AG09319 (cell line): ENCODE results near the gene AFAP1.

Experiments used
- DNase-seq: peaks from one replicate; pipeline ENCODE4 v3.0.0-alpha.2; 2010; ENCODE audit warnings: low read depth; ENCODE audit errors: extremely low read depth
- CTCF ChIP-seq: IDR thresholded peaks from 2 replicates; pipeline ENCODE4 v1.5.1; 2011; ENCODE audit warnings: low read depth, mild to moderate bottlenecking, inconsistent platforms, low read length, moderate library complexity

The AFAP1 gene

GRCh38 chr4:7732263-7732662 is 207.4 kb downstream of the AFAP1 start:
- no peak for TF ChIP-seq CTCF
- DNase-seq: no peak

DNA sequence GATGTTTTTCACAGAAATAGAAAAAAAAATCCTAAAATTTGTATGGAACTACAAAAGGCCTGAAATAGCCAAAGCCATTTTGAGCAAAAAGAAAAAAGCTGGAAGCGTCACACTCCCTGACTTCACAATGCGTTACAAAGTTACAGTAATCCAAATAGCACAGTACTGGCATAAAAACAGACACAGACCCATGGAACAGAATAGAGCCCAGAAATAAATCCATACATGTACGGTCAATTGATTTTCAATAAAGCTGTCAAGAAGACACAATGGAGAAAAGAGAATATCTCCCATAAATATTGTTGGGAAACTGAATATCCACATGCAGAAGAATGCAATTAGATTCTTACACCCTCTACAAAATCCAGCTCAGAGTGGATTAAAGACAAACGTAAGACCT is 208.2 kb downstream of the AFAP1 start:
- DNase-seq: no peak
- no peak for TF ChIP-seq CTCF

GRCh38 chr4:7727749-7728148 is 211.9 kb downstream of the AFAP1 start:
- no peak for DNase-seq
- TF ChIP-seq CTCF: no peak

- no peak for DNase-seq
- no peak for TF ChIP-seq CTCF
Measured at GRCh38 chr4:7726665-7727413, 212.8 kb downstream of the AFAP1 start.

DNA sequence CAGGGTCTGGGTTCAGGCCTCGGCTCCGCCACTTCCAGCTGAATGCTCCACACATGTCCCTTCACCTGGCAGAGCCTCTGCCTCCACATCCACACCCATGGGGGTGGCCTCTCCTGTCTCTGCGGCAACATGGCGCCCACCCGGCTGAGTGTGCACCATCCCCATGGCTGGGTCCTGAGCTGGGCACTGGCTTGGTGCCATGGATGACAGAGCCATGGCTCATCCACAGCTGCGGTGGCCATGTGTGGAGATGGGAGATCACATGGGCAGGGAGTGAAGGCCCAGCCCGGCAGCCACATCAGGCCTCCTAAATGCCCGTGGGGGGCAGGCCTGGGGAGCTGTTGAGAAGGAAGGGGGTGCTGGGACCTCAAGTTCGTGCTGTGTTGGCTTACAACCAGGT is 213.7 kb downstream of the AFAP1 start:
- no peak for DNase-seq
- no peak for TF ChIP-seq CTCF

DNA sequence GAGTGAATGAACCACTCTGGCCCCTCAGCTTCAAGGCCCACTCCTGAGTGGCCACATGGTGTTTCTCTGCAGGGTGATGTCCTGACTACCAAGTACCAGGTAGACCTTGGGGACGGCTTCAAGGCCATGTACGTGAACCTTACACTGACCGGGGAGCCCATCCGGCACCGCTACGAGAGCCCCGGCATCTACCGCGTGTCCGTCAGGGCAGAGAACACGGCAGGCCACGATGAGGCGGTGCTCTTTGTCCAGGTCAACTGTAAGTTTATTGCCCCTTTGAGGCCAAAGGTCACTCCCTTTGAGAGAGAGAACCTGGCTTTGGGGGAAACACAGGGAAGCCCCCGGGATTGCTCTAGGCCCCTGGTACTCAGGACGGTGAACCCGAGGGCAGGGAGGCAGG is 216.0 kb downstream of the AFAP1 start:
- TF ChIP-seq CTCF: no peak
- DNase-seq: no peak

DNA sequence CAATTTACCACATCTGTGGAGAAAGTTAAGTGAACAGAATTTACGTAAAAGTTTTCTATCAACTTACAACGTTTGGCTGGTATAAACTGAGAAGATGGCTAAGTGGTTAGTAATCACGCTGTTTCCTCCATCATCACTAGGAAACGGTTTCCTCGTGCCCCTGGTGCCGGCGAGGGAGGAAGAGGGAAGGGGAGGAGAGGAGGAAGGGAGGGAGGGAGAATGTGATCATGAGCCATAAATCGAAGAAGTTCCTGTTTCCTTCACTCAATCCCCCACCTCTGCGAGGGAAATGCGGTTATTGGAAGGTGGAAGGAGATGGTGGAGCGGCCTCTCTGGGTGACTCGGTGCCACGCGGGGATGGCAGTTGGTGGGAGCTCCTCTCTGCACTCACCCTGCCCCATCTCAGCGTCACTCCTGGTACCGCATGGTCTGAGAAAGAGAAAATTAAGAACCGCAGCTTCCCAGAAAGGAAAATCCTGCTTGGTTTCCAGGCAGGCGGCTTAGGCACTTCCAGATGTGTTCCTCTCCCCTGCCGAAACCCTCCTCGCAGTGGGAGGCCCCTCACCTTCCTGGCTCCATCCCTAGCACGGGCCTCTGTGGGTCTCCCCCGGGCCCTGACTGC is 216.8 kb downstream of the AFAP1 start:
- no peak for TF ChIP-seq CTCF
- no peak for DNase-seq
